Measurements from ENCODE around the gene CDH16.
"Not testable (repeated sequence)": the region's sequence is repeated elsewhere in the genome, so short reads cannot be mapped to it uniquely, and the experiment has no call there.

Gene CDH16

GRCh38 chr16:66910175-66910940 lies 8.3 kb downstream of the CDH16 start:
- no peak for DNase-seq

DNA sequence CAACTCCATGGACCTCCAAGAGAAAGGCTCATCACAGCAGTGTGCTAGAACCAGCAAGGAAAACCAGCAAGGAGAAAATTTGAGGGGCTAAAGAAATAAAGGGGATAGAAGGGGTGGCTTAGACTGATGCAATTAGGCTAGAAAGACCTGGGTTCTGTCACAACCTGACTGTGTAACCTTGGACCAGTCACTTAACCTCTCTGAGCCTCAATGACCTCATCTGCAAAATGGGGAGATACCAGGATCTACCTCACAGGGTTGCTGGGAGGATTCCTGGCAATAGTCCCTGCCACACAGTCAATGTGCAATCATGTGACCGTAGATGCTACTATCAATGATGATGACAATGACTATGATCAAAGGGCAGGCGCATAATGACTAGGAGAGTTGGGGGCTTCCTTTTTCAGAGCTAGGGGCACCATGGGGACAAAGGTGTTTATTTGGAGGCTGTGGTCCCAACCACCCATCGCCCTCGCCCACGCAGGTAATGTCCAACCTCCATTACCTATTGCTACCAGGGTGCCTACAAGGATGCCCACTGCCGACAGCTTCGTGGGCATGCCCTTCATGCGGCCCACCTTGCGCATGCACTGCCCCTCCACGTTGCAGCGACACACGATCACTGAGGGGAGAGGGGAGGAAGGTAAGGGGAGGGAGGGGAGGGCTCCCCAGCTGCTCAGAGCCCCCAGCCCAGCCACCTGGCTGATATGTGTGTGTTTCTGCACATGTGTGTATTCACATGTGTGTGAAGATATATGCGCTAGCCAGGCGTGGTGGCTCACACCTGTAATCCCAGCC lies 9.7 kb downstream of the CDH16 start:
- DNase-seq, result no peak

DNA sequence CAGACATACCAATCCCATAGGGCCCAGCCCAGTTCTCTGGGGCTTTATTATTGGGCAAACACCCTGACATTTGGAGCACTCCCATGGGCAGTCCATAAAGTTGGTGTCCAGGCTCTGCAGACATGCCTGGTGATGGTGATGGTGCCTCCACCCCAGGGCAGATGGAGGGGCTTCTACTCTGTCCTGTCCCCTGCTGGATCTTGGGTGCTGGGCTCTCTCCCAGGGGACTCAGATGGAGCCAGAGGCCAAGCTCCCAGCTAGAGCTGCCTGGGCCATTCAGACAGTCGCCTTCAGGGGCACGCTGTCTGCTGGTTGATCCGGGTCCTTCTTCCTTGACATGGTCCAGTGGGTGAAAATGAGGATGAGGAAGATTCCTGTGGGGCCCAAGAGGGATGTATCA lies 10.6 kb downstream of the CDH16 start:
- DNase-seq, result no peak

- no peak for DNase-seq
These were observed 11.5 kb downstream of the CDH16 start for GRCh38 chr16:66906916-66907836.

DNA sequence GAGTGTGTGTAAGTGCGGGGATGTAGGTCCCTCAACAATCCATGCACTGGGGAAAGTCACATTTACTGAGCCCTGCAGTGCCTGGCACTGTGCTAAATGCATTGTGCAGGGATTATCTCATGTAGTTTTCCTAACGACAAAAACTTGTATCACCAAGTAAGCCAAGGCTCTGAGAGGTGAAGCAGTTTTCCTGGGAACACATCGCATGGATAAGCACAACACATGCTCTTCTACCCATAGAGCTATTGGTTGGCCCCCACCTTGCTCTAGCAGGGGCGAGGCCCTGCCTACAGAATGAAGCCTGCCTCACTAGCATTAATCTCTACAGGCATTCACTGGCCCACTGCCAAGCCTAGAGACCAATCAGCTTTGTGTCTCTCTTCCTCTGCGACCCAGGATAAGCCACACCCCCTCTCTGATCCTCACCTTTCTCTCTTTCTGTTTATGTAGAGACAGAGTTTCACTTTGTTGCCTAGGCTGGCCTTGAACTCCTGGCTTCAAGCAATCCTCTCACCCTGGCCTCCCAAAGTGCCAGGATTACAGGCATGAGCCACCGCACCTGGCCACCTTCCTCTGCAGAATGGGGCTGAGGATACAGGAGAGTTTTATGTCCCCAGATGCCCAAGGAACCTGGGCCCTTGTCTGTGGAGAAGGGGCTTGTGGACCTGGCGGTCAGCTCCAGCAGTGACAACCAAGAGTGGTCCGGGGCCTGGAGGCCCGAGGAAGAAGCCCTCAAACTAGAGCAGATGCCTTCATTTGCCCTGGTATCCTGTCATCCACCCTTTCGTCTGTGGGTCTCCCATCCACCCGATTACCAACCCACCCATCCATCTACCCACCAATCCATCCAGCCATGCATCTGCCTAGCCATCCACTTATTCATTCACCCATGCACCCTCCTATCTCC lies 12.8 kb downstream of the CDH16 start:
- DNase-seq, result no peak

GRCh38 chr16:66904846-66905632 lies 13.6 kb downstream of the CDH16 start:
- DNase-seq, result no peak

DNA sequence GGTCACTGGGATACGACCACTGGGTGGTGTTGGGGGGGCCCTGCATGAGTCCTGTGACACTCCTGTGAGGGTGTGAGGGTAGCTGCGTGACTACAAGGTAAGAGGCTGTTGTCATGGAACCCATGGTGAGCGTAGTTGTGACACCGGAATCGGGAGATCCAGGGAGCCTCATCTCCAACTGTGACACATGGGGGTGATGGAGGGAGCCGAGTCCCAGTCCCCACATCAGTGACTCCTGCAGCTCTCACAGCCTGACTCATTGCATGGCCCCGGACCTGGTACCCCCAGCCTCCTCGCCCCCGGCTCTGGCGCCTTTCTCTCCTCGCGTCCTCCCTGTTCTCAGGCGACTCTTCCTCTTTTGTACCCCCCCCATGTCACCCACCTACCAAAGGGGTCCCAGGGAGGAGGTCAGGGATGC lies 14.2 kb downstream of the CDH16 start:
- no peak for DNase-seq

DNA sequence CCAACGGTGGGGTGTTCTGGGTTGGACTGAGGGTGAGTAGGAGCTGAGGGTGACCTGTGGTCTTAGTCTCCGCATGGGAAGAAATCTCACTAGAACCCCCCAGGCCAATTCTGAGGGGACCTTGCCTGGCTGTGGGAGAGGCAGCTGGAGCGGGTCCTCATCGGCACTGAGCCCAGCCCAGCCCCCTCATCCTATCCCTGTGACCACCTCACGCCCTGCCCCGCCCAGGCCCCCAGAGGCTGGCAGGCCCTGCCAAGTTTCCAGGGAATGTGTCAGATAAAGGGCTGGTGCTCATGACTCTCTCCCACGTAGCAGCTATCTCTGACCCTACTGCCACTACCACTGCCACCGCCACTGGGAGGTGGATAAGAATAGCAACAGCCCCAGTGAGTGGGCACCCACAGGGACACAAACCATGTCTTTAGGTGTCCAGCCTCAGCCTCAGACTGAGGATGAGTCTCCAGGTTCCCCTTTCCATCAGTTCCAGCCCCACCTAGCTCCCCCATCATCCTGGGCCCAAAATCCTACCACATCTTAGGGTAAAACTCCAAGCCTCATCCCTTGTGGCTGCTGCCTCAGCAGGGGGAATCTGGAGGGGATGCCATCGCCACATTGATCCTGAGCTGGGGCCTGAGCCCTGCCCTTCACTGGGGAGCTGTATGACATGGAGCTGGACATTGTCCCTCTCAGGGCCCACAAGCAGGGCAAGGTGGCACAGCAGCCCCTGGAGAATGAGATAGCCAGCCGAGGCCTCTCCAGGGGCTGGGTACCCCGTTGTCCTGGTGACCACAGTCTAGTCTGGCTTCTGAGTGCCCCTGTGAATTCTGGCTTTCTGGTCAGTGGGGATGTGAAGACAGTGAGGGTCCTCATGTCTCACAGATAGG lies 14.9 kb downstream of the CDH16 start:
- no peak for DNase-seq

- DNase-seq, result no peak
These were observed 15.8 kb downstream of the CDH16 start for GRCh38 chr16:66902648-66903543.

- DNase-seq, result no peak
These were observed 17.1 kb downstream of the CDH16 start for GRCh38 chr16:66901626-66902025.

DNA sequence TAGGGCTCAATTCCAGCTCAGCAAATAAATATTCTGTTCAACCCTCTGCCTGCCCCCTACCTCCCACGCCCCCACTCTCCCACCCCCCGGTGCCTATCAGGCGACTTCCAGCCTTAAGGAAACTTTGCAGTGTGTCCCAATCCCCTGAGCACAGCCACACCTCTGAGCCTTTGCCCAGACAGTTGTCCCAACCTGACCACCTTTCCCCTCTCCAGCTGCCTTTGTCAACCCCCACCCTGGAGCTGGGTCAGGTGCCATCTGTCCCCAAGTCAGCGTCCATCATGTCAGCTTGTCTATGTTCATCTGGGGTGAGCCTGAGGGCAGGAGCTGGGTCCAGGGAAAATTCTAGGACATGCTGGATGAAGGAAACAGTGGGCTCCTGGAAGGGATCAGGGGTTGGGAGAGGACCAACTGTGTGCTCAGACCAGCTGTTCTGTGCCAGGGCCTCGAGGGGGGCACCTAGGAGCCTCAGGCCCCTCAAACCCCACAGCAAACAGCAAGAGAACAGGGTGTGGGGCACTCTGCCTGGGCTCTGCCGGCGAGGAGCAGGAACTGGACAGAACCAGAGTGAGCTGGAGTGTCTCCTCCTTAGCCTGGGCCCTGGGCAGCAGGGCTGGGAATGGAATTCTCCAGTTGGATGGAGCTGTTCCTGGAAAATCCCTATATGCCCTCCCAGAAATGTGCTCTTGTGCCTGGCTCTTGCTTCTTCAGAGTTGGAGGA lies 17.8 kb downstream of the CDH16 start:
- no peak for DNase-seq

- no peak for DNase-seq
These were observed 18.6 kb downstream of the CDH16 start for GRCh38 chr16:66899945-66900710.

DNA sequence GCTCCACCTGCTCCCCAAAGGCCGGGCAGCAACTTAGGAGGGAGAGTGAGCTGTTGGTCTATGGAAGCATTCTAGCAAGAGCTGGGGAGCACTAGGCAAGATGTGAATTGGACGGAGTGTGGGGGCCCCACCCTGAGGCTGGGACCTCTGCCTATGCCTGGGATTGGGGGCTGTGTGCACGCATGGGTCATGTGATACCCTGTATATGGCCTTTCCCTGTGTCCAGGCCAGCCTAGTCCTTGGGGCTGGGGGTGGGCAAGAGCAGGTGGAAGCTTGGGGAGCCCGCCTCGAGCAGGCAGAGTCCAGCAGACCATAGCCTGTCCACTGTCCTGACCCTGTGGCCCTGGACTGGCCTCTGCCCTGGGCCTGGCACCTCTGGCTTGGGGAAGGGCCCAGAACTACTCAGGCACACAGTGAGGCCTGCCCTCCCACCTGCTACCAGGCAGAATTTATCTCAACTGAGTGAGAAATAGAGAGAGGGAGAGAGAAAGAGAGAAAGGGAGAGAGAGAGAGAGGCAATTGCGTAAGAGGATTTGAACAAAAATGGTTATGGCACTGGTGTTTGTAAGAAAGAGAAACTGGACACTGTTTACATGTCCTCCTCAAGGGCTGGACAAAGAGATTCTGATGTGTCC lies 19.3 kb downstream of the CDH16 start:
- no peak for DNase-seq

DNA sequence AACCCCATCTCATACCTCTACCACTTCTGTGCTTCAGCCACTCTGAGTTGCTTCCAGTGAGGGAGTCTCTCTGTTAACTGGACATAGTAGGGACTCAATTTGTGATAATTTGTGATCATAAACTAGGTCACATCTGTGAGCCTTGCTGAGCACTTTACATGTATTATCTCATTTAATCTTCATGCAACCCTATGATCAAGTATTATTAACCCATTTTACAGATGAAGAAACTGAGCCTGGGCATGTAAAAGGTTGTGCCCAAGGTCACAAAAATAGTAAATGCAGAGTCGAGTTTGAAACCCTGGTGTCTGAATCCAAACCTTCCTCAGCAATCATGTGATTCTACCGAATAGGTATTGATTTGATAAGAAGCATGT lies 19.8 kb downstream of the CDH16 start:
- no peak for DNase-seq

- DNase-seq, result no peak
These were observed 20.5 kb downstream of the CDH16 start for GRCh38 chr16:66898207-66898606.

GRCh38 chr16:66896682-66897081 lies 22.0 kb downstream of the CDH16 start:
- not testable (repeated sequence) for DNase-seq

DNA sequence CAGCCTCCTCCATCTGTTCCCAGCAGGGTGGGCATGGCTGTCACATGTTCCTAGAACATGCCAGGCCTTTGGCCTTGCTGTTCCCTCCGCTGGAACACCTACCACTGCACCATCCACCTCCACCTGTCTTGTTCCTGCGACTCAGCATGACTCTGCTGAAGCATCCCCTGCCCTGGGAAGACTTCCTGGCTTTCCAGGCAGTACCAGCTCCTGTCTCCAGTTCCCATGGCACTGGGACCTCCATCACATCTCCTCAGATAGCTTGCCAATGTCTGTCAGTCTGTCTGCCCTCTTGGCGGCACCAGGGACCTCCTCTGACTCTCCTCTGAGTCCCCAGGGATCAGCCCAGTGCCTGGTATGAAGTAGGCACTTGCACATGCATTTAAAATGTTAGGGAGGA lies 22.7 kb downstream of the CDH16 start:
- DNase-seq, result no peak
